A673 (cell line): ENCODE data around the gene ZNF33A.

Experiments used
- CTCF ChIP-seq: fragments of 300-800, 200-600 bp; sonication (generic); conservative IDR thresholded peaks from 2 replicates; pipeline ENCODE4 v1.5.1; 2017; ENCODE audit warnings: low read depth, mild to moderate bottlenecking, antibody characterized with exemption, low read length, moderate library complexity, mixed read lengths
- EZH2 ChIP-seq: fragments of 200-600 bp; sonication (generic); IDR thresholded peaks from 2 replicates; pipeline ENCODE4 v1.6.1; 2017; ENCODE audit warnings: borderline replicate concordance, low read depth, mild to moderate bottlenecking, mixed read lengths, antibody characterized with exemption, low read length; ENCODE audit not compliant: poor library complexity, severe bottlenecking

- TF ChIP-seq CTCF (no peak), EZH2 (no peak)
Observed at GRCh38 chr10:38047666-38048065, 37.2 kb downstream of the ZNF33A start.
